Stimulated activated CD4-positive, alpha-beta T cell treated with anti-CD3 and anti-CD28 coated beads, Interleukin-15, amount 100 ng/mL, for 48 hours (primary cell): ENCODE results near the gene TSPAN33.

Source experiments
- DNase-seq, 2 donors: peaks; one replicate each; pipeline ENCODE4 v3.0.0-alpha.2; 2020; ENCODE audit warnings: low read depth in 2 of 2

TSPAN33 gene

DNA sequence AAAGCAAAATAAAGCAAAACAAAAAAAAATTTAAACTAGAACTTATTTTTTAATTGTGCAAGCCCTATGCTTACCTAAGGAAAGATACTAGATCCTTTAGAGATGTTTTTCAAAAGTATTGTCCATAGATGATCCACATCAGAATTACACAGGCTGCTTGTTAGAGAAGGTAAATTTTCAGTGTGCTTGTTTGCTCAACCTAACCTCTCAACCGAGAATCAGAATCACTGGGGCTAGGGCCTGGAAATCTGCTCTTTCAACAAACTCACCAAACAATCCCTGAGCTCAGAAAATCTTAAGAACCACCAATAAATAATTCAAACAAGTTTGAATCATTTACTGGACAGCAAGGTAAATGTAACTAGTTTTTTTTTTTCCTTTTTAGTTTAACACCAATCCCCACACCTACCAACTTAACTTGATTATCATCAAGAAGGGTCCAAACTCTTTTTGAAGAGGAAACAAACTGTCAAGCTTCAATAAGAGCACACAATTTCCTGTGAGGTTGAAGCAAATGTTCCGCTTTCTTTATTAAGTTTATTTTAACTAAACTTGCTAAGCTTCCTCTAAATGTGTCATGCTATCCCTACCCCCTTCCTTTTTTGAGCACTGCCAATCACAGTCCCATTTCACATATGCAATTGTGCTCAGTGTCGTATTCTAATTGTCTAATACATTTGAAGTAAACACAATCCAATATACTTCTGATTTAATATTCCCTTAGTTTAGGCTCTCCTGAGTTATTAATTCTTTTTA is 7.4 kb upstream of the TSPAN33 start:
- DNase-seq = no peak

DNA sequence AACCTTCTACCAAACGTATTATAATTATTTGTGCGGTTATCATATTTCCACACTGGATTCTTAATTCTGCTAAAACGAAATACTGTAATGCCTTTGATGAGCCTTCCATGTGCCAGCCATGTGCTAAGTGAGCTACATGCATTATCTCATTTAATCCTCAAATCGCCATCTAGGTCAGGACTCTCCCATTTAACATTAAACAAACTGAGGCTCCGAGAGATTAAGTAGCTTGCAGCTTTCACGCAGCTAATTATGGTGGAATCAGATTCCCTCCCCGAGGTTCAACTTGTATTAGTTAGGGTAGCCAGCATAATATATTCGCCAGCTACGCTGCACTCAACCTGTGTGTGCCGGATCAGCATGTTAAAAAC is 798 bp upstream of the TSPAN33 start:
- DNase-seq = no peak

DNA sequence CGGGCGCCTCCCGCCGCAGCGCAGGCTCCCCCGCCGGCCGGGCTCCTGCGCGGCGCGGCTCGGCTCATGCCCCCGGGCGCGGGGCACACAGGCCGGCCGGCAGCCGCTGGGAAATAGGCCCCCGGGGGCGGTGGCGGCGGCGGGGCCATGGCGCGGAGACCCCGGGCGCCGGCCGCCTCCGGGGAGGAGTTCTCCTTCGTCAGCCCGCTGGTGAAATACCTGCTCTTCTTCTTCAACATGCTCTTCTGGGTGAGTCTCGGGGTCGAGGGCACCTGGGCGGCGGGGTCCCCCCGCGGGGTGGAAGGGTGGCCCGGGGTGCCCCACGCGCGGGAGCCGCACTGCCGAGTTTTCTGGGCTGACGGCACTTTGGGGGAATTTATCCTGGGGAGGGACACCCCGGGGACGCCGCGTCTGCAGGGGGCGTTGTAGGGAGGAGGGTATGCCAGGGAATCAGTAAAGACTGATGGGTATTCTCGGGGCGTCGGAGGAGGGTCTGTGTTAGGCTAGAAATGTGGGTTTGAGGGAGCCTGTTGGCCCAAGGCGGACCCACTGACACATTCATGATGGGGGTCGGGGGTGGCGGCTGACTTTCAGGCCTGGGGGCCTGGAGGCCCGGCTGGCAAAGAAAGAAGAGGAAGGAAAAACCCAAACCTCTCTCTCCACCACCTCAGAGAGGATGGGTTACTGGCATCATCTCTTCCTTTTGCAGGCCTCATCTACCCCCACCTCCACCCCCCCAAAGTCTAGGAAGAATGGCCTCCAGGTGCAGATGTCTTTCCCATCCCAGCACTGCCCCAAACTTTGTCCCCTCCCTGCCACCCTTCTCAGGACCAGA is 544 bp downstream of the TSPAN33 start:
- no peak for DNase-seq

DNA sequence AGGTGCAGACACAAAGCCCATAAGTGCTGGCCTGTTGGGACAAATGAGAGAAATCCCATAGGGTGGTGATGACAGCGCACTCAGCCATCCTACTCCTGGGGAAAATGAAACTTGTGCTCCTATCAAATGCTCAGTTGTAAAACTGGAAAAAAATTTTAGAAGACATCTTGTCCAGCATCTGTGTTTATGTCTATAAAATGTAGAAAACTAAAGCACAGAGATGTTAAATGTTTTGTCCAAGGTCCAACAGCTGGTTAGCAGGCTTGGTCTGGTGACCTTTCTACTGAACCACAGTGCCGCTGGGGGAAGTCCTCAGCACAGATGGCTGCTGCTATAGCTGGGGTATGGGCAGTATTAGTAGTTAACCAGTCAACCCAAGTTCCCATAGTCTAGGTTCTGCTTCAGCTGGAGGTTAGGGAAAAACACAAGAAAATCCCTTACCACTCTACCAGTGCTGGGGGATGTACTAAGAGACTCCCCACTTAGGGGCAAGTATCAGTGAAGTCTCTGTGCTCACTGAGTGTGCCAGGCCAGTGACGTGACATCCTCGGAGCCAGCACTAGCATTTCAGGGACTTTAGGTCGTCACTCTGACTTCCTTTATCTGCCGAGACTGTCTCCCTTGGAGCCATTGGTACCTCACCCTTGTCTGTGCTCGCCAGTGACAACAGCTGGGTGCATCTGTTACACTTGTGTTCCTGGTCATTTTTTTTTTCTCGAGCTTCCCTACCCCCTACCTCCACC is 1.9 kb downstream of the TSPAN33 start:
- DNase-seq = no peak

DNA sequence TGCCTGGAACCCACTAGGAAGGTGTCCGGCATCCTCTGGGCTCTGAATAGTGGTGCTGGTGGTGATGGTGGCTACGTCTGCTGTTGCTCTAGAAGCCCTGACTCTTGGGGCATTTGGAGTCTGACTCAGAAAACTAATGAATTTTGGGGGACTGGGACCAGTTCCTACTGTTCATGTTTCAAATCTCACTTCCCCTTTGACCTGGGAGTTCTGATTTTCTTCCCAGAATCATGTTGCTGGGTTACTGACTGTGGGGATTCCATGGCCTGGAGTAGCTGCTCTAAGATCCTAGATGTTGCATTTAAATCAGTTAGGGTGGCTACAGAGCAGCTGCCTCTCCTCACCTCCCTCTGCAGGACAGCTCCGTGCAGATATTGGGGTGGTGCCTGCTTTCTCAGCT is 3.2 kb downstream of the TSPAN33 start:
- DNase-seq = no peak

DNA sequence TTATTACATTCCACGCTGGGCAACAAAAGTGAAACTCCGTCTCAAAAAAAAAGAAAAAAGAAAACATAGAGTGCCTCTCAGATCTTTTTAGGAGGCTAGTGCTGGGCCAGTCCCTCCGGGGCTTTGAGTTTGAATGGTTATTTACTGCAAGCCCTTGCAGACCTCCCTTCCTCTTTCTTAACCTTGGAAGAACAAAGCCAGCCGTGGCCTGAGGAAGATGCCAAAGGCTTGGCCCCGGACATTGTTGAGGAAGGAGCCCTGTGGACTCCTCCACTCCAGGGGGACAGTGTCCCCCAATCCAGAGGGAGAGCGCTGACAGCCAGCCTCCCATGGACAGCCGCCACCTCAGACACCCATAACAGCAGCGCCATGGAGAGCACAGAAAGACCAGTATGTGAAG is 5.0 kb downstream of the TSPAN33 start:
- DNase-seq = no peak

DNA sequence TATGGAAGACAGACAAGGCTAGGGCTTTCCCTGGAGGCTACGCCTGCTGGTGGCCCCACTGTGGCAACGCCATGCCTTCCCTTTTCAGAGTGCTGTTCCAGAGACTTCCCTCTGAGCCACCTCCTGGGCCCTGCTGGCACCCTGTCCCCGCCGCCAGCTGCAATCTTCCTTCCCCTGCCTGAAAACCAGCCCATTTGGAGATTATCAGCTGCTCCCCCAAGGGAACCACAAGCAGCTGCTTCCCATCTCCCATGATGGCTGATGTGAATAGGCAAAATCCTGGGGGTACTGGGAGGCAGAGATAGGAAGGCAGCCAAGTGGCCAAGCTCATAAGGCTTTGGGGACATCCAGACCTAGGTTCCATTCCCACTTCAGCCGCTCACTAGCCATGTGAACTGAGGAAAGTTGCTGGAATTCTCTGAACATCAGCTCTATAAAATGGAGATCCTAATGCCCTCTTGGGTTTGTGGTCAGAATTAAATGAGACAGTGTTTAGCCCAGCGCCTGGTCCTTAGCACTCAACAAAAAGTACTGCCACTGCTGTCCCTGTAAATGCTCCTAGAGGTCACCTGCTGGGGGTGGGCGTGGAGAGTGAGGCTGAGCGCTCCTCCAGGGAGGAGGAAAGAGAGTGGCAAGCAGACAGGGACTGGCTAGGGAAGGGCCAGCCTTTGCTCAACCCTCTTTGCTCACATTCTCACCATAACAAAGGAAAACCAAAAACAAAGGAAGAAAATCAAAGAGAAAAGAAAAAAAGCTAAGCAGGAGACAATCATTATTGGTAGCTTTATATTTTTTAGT is 5.9 kb downstream of the TSPAN33 start:
- DNase-seq = no peak

DNA sequence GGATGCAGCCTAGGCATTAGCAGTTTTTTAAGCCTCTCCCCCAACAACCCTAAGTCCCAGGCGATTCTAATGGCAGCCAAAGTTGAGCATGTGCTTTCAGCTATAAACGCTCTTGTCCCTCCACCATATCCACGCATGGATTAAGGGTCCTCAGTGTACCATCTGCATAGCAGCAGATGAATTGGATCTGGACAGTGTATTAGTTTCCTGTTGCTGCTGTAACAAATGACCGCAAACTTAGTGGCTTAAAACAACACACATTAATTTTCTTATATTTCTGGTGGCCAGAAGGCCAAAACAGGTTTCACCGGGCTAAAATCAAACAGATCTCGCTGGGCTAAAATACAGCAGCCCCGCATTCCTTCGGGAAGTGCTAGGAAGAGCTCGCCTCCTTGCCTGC is 13.1 kb downstream of the TSPAN33 start:
- DNase-seq = no peak

DNA sequence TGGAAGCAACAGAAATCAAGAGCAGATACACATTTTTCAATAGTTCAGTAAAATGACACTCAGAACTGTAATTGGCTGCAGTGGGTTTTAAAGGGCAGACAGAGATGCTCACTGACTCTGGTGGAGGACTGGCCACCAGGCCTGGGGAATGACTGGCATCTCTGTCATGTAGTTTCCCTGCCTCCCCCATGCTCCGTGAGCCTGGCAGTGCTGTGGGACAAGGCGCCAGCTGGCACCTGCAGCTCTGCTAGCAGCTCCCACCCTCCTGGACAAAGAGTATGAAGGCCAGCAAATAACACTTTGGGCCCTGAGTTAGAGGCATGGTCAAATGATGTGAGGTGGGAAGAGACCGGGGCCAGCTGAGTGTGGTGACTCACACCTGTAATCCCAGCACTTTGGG is 15.0 kb downstream of the TSPAN33 start:
- DNase-seq = no peak

DNA sequence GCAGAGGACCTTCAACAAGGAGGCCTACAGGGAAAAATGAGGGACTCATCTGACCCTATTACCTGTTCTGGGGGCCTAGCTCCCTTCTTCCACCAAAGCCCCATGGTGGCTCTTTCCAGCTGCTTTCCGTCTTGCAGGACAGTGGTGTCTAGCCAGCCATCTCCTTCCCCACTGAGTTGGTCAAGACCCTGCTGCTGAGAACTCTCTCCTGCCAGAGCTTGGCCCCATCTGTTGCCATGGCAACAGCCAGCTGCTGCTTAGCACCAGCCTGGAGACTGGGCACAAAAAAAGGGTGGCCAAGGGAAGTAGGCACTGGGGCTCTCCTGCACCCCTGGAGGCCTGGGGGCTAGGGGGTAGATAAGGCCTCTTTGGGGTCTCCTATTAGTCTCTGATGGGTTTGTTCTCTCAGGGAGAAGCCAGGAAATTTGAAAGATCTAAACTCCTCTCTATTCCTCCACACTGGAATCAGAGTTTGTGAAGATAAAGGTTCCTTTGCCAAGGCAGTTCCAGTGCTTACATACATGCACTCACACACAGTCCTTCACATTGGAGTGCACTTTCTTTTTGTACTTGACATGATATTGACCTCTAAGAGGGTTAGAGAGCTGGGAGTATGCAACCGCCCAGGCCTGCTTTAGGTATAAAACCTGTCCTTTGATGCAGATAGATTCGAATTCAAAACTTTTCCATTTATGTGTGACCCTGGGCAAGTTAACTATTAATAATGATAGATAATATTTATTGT is 15.8 kb downstream of the TSPAN33 start:
- no peak for DNase-seq

DNA sequence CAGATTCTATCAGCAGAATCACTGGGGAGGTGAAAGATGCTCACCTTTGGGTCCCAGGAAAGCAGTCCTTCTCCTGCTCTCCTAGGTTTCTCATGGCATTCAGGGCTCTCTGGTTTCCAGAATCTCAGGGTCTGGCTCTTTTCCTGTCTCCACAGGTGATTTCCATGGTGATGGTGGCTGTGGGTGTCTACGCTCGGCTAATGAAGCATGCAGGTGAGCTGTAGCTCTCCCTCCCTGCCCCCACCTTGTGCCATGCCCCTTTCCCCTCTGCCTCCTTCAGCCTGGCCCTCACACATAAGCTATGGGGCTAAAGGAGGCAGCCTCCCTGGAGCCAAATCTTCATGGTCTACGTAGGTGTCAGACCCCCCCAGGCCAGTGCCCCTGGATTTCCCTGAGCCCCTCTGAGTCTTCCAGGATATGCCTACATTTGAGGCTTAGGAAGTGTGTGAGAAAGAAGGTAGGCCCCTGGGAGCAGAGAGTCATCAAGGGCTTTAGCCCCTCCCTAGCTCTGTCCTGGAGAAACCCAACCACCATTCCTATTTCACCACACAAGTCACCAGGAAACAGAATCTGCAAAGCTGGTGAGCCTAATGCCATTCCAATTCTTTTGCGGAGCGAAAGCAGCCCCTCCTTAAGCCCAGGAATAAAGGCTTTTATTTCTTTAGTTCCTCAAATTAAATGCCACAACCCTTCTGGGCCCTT is 17.2 kb downstream of the TSPAN33 start:
- DNase-seq = no peak

DNA sequence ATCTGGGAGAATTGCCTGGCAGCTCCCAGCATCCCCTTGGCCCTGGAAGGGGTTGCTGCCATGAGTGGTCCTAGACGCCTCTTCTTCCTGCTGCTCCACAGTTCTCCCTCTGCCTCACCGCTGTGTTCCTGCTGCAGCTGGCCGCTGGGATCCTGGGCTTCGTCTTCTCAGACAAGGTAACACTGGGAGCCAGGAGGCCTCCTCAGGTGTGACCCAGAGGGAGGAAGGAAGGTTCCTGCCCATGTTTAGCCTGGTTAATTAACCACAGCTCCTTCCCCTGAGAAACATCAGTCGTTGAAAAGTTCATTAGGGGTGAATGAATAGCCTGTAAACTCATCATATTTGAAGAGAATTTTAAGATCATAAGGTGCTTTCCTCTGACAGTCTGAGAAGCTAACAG is 18.2 kb downstream of the TSPAN33 start:
- no peak for DNase-seq

DNA sequence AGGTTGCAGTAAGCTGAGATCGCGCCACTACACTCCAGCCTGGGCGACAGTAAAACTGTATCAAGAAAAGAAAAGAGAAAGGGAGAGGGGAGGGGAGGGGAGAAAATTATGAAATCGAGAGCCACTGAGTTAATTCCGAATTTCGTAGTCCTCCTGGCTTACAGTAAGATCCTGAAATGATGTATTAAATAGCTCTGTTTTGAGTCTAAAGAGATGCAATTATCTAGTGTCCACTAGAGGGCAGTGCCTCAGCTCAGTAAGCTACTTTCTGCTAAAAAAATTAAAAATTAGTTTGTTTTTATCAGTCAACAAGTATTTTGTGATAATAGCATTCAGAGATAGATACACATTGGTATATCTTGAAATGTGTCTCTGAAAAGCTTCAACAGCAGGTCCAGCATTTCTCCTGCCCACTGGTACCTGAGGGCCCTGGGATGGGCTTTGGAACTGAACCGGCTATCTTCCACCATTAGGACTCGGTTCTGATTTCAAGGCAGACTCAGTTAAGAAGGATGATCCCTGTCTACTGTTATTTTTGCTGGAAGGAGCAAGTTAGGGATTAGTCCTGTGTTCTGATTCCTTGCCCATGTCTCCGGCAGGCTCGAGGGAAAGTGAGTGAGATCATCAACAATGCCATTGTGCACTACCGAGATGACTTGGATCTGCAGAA is 19.5 kb downstream of the TSPAN33 start:
- DNase-seq = no peak

DNA sequence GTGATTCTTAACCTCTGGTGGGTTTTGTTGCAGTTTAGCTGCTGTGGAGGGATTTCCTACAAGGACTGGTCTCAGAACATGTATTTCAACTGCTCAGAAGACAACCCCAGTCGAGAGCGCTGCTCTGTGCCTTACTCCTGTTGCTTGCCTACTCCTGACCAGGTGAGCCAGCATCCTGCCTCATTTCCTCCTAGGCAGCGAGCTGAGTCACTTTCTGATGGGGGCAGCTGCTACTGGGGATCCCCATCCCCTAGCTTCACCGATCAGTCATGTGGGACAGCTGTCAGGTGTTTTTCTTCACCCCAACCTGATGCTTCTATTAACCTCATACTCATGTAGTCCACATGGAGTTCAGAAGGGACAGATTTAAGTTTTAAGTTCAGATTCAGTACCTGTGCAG is 22.2 kb downstream of the TSPAN33 start:
- DNase-seq = no peak

DNA sequence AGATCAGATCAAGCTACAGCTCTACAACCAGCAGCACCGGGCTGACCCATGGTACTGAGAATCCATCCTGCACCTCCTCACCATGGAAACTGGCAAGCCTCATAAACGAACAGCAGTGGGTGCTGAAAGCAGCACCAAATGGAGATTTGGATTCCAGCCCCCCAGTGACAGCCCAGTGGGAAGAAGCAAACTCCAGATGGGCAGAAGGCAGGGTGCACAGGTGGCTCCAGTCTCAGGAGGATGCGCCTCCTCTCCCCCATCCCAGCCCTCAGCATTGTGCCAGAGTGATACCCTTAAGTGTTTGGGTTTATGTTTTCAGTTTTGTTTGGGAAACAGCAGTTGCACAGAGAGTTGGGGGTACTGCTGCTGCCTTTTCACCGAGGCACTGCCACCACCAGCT is 23.3 kb downstream of the TSPAN33 start:
- DNase-seq = no peak

DNA sequence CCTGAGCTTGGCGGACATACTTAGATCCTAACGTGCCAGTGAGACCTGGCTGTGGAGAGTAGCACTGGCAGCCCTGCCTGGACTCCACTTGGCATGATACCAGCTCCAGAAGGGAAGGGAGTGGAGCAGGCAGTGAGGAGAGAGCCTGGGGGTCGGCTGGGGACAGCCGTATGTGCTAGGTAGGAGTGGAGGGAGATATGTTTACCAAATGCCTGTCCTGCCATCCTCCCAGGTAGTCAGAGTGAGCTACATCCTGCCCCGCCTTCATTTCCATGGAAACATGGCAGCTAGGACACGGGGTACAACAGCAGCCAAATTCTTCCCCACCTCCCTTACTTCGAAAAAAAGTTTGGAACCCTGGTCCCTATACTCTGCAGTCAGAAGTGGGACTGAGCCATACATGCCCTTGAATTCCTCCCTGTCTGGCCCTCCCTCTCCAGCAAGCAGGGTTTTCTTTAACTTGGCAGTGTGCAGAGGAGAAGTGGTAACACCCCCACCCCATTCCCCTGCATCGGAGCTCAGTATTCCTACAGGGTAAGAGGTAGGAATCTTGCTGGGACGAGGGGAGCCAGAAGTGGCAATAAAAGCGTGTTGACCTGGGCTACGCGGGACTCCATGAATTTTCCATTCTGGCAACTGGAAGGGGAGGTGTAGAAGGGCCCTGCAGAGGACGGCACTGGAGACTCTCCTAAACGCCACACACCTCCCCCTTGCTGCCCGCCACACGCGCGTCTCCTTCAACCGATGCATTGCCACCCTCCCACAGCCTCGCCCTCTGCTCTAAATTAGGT is 23.9 kb downstream of the TSPAN33 start:
- no peak for DNase-seq

DNA sequence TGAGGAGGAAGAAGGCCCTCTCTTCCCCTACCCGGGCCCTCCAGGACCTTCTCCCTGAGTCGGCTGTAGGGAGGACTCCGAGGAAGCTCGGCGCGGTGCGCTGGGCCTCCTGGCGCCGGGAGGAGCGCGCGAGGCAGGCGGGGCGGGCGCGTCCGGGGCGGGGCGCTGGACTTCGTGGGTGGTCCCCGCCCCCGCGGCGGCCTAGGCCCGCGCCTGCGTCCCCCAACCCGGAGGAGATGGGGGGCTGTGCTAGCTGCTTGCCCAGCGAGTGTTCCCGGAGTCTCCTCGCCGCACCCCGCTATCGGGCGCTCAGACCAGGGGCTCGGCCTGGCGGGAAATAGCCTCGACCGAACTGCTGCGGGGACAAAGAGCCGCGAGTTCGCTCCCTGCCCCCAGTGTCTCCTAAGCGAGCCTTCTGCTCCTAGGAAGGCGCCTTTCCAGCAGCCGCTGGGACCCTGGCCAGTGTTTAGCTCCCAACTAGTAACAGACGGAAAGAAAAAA is 24.7 kb downstream of the TSPAN33 start:
- DNase-seq = no peak

DNA sequence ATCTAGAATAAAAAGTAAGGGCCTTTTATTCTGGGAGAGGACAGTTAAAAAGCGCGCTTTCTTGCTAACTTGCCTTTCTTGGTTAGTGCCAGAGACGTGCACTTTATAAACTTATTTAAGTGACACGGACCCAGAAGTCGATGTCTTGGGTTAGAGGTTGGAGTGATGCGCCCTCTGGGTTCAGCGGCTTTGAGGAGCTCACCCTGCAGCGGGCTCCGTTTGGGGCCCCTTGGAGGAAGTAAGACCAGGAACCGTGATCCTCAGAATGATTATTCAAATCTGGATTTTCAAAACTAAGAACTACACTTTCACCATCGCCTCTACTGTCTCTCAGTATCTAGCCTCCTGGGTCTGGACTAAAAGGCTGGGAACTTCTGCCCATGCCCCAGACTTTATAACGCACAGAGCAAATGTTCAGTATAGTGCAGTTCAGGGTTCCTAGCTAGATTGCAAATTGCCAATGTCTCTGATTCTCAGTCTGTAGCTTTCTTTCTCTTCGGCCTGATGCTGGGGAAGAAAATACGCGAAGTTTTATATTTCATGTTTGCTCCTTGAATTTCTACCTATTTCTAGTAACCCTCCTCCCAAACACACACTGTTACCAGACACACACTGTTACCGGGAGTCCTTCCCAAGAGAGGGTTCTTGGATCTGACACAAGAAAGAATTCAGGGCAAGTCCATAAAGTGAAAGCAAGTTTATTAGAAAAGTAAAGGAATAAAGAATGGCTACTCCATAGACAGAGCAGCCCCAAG is 25.4 kb downstream of the TSPAN33 start:
- no peak for DNase-seq
